Stimulated activated CD8-positive, alpha-beta memory T cell treated with anti-CD3 and anti-CD28 coated beads, Interleukin-15, amount 100 ng/mL, for 48 hours (primary cell): Measurements from ENCODE around the gene FAM118B.
"Not testable (repeated sequence)": the region's sequence is repeated elsewhere in the genome, so short reads cannot be mapped to it uniquely, and the experiment has no call there.

Source experiments
- DNase-seq, 2 donors: peaks; one replicate each; pipeline ENCODE4 v3.0.0-alpha.2; 2020; ENCODE audit warnings: low read depth in 2 of 2

Gene FAM118B

GRCh38 chr11:126217491-126217890 is 5.9 kb downstream of the FAM118B start:
- DNase-seq: no peak

- no peak for DNase-seq
Measured at GRCh38 chr11:126219547-126219946, 8.0 kb downstream of the FAM118B start.

- DNase-seq: no peak
Measured at GRCh38 chr11:126224647-126225294, 13.2 kb downstream of the FAM118B start.

GRCh38 chr11:126225295-126225665 is 13.7 kb downstream of the FAM118B start:
- DNase-seq: no peak

- no peak for DNase-seq
Measured at GRCh38 chr11:126226334-126227084, 14.9 kb downstream of the FAM118B start.

GRCh38 chr11:126229858-126230540 is 18.4 kb downstream of the FAM118B start:
- no peak for DNase-seq

GRCh38 chr11:126231725-126232459 is 20.3 kb downstream of the FAM118B start:
- no peak for DNase-seq

- no peak for DNase-seq
Measured at GRCh38 chr11:126232683-126233082, 21.1 kb downstream of the FAM118B start.

- DNase-seq: no peak
Measured at GRCh38 chr11:126233391-126233790, 21.8 kb downstream of the FAM118B start.

GRCh38 chr11:126246636-126247035 is 35.1 kb downstream of the FAM118B start:
- DNase-seq: no peak

- DNase-seq: no peak
Measured at GRCh38 chr11:126253265-126253664, 41.7 kb downstream of the FAM118B start.

GRCh38 chr11:126254819-126255218 is 43.2 kb downstream of the FAM118B start:
- DNase-seq: no peak

GRCh38 chr11:126255507-126255906 is 43.9 kb downstream of the FAM118B start:
- DNase-seq: not testable (repeated sequence)

GRCh38 chr11:126256216-126256615 is 44.6 kb downstream of the FAM118B start:
- DNase-seq: no peak

- no peak for DNase-seq
Measured at GRCh38 chr11:126257144-126257543, 45.6 kb downstream of the FAM118B start.

- no peak for DNase-seq
Measured at GRCh38 chr11:126257764-126258163, 46.2 kb downstream of the FAM118B start.

- no peak for DNase-seq
Measured at GRCh38 chr11:126262216-126262615, 50.6 kb downstream of the FAM118B start.

GRCh38 chr11:126263489-126263888 is 51.9 kb downstream of the FAM118B start:
- DNase-seq: no peak

- no peak for DNase-seq
Measured at GRCh38 chr11:126265811-126266210, 54.2 kb downstream of the FAM118B start.

- no peak for DNase-seq
Measured at GRCh38 chr11:126267650-126268049, 56.1 kb downstream of the FAM118B start.

GRCh38 chr11:126268361-126268707 is 56.8 kb downstream of the FAM118B start:
- no peak for DNase-seq
